HG03354 (cell line): ENCODE measurements around the gene MRPS5.

ENCODE experiments used
- ATAC-seq: cut with Tn5 transposase; IDR thresholded peaks from one replicate; pipeline ENCODE4 v1.9.1; 2021; ENCODE audit warnings: mild to moderate bottlenecking; ENCODE audit not compliant: unreplicated experiment, poor library complexity, severe bottlenecking

Gene MRPS5

GRCh38 chr2:95062242-95063085 is 59.1 kb downstream of the MRPS5 start:
- peak; percentile 26 for ATAC-seq

GRCh38 chr2:95061601-95062183 is 59.9 kb downstream of the MRPS5 start:
- ATAC-seq = no peak

DNA sequence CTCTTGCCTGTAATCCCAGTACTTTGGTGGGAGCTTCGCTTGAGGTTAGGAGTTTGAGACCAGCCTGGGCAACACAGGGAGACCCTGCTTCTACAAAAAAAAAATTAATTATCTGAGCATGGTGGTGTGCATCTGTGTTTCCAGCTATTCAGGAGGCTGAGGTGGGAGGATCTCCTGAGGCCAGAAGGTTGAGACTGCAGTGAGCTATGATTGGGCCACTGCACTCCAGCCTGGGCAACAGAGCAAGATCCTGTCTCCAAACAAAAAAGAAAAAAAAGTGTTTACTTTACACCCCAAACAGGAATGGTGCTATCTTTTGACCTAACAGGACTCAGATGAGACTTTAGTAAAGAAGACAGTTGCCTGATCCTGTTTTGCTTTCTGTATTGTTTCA is 60.5 kb downstream of the MRPS5 start:
- ATAC-seq = no peak

DNA sequence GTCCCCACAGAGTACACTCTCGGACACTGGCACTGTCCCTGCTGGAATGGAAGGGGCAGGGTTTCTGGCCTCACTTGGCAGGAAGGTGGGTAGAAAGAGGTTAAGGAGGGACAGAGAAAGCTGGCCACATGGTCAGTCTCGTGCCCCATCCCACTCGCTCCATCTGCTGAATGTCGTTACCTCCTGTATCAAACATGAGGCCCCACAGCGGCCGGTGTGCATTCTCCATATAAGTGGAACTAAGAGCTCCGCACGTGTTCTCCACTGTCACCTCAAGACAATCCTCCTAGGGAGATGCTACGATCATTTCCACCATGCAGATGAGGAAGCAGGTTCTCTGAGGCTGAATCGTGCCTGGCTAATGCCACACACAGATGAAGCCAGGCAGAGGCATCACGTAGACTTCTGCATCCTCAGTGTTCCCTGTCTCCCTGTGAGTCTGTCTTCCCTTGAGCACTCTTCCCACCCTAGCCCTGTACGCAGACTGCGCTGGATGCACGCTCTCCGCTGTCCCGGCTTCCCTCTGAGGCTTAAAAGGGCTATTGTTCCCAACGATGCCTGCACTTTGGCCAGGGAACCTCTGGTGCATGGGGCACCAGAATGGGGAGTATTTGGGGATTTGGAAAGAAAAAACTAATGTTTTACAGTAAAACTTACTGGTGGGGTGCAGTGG is 61.0 kb downstream of the MRPS5 start:
- ATAC-seq = no peak

GRCh38 chr2:95059656-95060370 is 61.8 kb downstream of the MRPS5 start:
- no peak for ATAC-seq

GRCh38 chr2:95058989-95059641 is 62.5 kb downstream of the MRPS5 start:
- no peak for ATAC-seq

GRCh38 chr2:95058466-95058988 is 63.1 kb downstream of the MRPS5 start:
- ATAC-seq = no peak

DNA sequence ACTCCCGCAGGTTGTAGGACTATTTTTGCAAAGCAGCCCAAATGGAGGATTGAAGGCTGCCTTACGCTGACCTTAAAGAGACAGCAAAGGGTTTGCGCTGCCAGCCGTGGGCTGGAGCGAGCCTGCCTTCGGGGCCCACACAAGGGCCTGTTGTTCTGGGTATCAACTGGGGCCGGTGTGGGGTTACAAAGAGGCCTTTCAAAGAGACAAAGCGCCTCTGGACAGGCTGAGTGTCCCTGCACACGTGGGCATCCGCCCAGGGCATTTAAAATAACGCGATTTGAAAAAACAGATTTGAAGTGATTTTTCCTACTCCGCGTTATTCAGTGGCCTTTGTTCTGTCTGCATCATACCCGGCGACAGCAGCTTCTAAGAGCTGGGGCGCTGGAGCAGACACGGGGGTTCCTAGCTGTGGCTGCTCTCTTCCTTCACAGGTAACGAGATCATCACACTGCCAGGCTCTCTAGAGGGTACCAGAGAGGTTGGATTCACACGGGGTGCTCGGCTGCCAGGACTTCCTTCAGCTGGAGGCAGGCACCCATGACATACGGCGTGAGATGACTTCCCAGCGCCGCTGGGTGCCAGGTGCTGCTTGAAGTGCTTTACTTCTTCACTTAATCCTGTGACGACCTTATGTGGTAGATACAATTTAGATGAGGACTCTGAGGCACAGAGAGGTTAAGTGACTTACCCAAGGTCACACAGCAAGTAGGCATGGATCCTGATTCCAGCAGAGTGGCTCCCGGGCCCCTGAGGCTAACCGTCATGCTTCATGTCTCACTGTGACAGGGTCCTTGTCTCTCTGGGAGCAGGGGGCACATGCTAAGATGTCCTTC is 63.9 kb downstream of the MRPS5 start:
- ATAC-seq = no peak

DNA sequence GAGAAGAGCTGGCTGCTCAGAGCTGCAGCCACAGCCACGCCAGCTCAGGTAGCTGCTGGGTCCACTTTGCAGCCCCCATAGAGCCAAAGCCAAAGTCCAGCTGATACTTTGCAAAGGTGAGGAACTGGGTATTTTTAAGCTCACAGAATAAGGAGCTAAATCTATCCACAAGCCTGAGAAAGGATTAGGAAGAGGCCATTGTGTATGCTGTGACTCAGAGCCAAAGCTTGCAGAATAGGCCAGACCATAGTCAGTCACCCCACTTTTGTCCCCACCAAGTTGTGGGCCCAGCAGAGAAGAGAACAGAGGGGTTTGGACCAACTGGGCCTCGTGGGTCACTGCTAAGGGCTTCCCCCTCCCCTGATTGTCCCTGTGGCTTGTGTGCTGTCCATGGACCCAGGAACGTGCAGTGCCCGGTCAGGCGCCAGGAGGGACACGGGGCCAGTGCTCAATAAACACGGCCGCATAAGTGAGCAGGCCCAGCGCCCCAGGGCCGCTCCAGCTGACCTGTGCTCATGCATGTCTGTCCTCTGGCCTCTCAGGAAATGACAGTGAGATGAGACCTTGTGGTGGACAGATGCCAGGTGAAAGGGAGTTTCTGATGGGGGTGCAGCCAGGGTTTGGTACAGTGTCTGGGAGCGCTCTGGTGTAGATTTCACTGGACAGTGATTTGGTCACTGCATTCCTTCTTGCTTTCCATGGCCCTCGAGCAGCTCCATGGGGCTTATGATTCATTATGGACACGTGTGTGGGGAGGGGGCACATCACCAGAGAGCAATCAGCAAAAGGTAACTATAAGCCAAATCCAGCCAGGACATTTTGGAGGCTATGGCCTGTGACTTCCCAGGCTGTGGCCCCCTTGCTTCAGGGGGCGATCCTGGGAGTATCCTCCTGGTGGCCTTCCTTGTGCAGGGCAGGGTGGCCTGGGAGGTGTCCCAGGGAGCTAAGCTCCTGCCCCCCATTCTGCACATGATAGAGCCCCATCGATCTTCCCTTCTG is 64.8 kb downstream of the MRPS5 start:
- ATAC-seq = no peak

GRCh38 chr2:95056044-95056443 is 65.6 kb downstream of the MRPS5 start:
- no peak for ATAC-seq

- ATAC-seq = no peak
These were observed 66.3 kb downstream of the MRPS5 start for GRCh38 chr2:95055262-95055661.

- ATAC-seq = no peak
These were observed 67.6 kb downstream of the MRPS5 start for GRCh38 chr2:95054016-95054415.

DNA sequence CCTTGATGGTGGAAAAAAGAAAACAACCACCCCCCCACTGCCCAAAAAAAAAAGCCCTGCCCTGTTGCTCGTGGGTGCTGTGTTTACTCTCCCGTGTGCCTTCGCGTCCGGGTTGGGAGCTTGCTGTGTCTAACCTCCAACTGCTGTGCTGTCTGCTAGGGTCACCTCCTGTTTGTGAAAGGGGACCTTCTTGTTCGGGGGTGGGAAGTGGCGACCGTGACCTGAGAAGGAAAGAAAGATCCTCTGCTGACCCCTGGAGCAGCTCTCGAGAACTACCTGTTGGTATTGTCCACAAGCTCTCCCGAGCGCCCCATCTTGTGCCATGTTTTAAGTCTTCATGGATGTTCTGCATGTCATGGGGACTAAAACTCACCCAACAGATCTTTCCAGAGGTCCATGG is 68.1 kb downstream of the MRPS5 start:
- no peak for ATAC-seq

- no peak for ATAC-seq
These were observed 68.7 kb downstream of the MRPS5 start for GRCh38 chr2:95052804-95053479.

DNA sequence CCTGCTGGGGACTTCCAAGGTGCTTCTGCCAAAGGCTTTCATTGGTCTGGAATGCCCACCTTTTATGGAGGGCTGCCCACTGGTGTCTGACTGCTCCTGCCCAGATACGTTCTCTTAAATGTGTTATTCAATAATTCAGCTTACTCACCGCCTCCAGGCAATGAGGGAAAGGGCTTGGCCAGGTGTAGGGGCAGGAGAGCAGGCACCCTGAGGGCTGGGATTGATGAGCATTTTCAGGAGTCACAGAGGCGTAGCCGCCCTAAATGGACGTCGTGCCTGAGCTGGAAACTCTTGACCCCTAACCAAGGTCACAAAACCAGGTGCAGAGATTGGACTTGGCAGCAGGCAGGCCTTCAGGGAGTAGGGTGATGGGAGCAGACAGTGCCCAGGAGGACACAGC is 69.3 kb downstream of the MRPS5 start:
- ATAC-seq = no peak

DNA sequence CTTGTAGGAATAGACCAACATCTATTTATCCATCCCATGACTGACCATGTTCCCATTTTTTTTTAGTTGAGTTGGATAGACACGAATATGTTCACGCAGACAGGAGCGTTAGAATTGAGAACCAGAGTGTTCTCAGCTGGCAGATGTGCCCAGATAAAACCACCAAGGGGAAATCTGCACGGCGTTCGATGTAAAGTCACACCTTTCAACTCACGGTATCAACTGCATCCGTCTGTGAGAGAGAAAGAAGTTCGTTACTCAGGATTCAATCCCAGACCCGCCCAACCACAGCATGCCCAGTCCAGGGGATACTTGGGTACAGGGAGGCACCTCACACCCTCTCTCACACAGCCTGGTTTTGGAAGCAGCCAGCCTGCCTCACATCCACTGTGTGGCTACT is 70.0 kb downstream of the MRPS5 start:
- ATAC-seq = no peak
